Calu3 (cell line): ENCODE results near the gene CD6. TPM values are rescaled to one million over a fixed set of nuclear protein-coding genes. Genes with fewer than 3 reads are reported as not detected.

Experiments
- BruUV-seq: library from RNA; stranded (reverse); fragments of 400-500 nt; replicated peaks from 2 replicates; lab custom pipeline; 2021; lab: Mats Ljungman, UMichigan
- CTCF ChIA-PET: fragments of 300-600 bp; sonication (Branson Sonifier 250); formaldehyde crosslinking; loops from one replicate; lab custom pipeline; 2022; ENCODE audit warnings: antibody characterized with exemption; lab: Charles Lee
- DNase-seq: peaks from one replicate; pipeline ENCODE4 v3.0.0; 2022
- H3K27ac Mint-ChIP-seq: one replicate; pipeline ENCODE4 v1.8.0; 2022; ENCODE audit warnings: mixed read lengths; ENCODE audit not compliant: unreplicated experiment
- H3K27me3 Mint-ChIP-seq: one replicate; pipeline ENCODE4 v1.8.0; 2022; ENCODE audit warnings: mixed read lengths; ENCODE audit not compliant: unreplicated experiment
- H3K36me3 Mint-ChIP-seq: one replicate; pipeline ENCODE4 v1.8.0; 2022; ENCODE audit warnings: mild to moderate bottlenecking, moderate library complexity, mixed read lengths; ENCODE audit not compliant: insufficient read depth, unreplicated experiment
- H3K4me1 Mint-ChIP-seq: one replicate; pipeline ENCODE4 v1.8.0; 2022; ENCODE audit warnings: mild to moderate bottlenecking, low read depth, mixed read lengths; ENCODE audit not compliant: unreplicated experiment
- H3K4me3 Mint-ChIP-seq: one replicate; pipeline ENCODE4 v1.8.0; 2022; ENCODE audit warnings: mild to moderate bottlenecking, low read depth, moderate library complexity, mixed read lengths; ENCODE audit not compliant: unreplicated experiment
- H3K9me3 Mint-ChIP-seq: one replicate; pipeline ENCODE4 v1.8.0; 2022; ENCODE audit warnings: low read depth, mixed read lengths; ENCODE audit not compliant: unreplicated experiment
- intact Hi-C: fragments of 100-400 bp; cut with micrococcal nuclease; formaldehyde crosslinking; loops from one replicate; pipeline ENCODE4 v1.10.0; 2022; ENCODE audit not compliant: unreplicated experiment
- total RNA-seq: library from RNA; stranded (reverse); gene quantifications from 2 replicates; pipeline ENCODE4 v1.2.3, GENCODE V29; 2022
- TF ChIP-seq, protein P1 (sequence below): fragments of 200-600 bp; IDR thresholded peaks from one replicate; pipeline ENCODE4 v1.8.0; 2022; ENCODE audit warnings: antibody characterized with exemption; ENCODE audit not compliant: unreplicated experiment

The CD6 gene
- total RNA-seq, 1 experiment from 2014 or later, result 0.26 TPM

- Mint-ChIP-seq H3K4me3 (no peak overlapping the region), H3K4me1 (peaks cover 6% of the 10 kb centered on the region), H3K27me3 (peaks cover 93% of the 10 kb centered on the region), H3K9me3 (no peaks in the 10 kb centered on the region), H3K36me3 (no peaks in the 10 kb centered on the region), H3K27ac (no peak overlapping the region)
- no TSS peak for BruUV-seq
- CTCF ChIA-PET, result interaction anchor here (0.5 to 0.6 kb wide), 2 partner anchors 22 to 138 kb away, joined by 5 to 6 read pairs; partner anchors contain the start of gene VPS37C
- TF ChIP-seq, protein P1, sequence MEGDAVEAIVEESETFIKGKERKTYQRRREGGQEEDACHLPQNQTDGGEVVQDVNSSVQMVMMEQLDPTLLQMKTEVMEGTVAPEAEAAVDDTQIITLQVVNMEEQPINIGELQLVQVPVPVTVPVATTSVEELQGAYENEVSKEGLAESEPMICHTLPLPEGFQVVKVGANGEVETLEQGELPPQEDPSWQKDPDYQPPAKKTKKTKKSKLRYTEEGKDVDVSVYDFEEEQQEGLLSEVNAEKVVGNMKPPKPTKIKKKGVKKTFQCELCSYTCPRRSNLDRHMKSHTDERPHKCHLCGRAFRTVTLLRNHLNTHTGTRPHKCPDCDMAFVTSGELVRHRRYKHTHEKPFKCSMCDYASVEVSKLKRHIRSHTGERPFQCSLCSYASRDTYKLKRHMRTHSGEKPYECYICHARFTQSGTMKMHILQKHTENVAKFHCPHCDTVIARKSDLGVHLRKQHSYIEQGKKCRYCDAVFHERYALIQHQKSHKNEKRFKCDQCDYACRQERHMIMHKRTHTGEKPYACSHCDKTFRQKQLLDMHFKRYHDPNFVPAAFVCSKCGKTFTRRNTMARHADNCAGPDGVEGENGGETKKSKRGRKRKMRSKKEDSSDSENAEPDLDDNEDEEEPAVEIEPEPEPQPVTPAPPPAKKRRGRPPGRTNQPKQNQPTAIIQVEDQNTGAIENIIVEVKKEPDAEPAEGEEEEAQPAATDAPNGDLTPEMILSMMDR, result no peak
- intact Hi-C loops, result no loop called here
- no peak for DNase-seq
These were observed 51.8 kb downstream of the CD6 start for GRCh38 chr11:61023086-61023965.

DNA sequence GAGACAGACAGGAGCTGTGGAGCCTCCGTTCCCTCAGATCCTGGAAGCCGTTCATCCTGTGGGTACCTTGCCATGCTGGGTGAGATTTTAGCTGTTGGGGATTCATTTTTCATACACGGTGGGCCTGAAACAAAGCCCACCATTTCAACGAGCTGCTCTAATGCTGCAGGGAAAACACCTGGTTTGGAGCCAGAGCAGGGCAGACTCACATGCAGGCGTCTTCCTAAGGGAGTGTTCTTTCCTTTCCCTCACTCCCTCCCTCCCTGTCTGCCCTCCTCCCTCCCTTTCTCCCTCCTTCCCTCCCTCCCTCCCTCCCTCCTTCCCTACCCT is 52.5 kb downstream of the CD6 start:
- no peak for DNase-seq
- BruUV-seq, result no TSS peak
- TF ChIP-seq, protein P1, result no peak
- CTCF ChIA-PET, result interaction anchor here (0.5 kb wide), 1 partner anchor 23 kb away, joined by 5 read pairs; no protein-coding TSS in a partner anchor
- intact Hi-C loops, result no loop called here
- Mint-ChIP-seq H3K36me3 (no peaks in the 10 kb centered on the region), H3K9me3 (no peaks in the 10 kb centered on the region), H3K27ac (no peak overlapping the region), H3K4me1 (peaks cover 9% of the 10 kb centered on the region), H3K4me3 (no peak overlapping the region), H3K27me3 (peaks cover 92% of the 10 kb centered on the region)

DNA sequence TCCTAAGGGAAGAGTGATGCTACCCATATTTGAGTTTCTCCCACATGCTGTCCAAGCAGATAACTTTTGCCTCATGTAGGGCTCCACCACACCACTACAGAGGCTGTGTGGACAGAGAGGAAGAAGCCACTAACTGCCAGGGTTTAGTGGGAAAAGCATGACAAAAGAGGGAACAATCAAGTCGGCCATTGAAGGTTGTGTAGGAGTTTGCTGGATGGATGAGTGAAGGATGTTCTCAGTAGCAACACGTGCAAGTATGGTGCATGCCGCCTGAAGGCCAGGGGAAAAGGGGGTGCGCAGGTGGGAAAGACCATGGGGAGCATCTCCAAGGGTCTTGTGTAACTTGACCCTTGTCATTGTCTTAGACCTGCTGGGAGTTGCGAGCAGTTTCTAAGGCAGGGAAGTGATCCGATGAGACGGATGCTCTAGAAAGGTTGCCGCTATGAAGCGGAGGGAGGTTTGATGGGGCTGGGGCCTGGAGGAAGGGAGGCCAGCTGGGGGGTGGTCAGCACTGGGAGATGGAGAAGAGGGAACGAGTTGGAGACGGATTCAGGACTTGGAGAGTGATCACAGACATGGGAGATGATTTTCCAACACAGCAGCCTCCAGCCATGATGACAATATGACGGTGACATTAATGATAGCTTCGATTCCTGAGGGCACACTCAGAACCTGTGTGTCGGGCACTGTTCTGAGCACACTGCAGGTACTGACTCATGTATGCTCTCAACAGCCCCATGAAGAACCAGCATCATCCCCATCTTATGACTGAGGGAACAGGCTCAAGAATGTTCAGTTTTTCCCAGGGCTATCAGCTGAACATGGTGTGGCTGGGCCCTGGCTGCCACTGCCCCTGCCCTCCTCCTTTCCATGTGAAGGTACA is 53.7 kb downstream of the CD6 start:
- peaks cover 84% of the 10 kb centered on the region for H3K27me3 Mint-ChIP-seq
- no peak overlapping the region for H3K4me3 Mint-ChIP-seq
- H3K4me1 Mint-ChIP-seq, result peaks cover 9% of the 10 kb centered on the region
- BruUV-seq, result no TSS peak
- H3K9me3 Mint-ChIP-seq, result no peaks in the 10 kb centered on the region
- no peak for DNase-seq
- TF ChIP-seq, protein P1, result no peak
- CTCF ChIA-PET, result no interaction called here
- no peak overlapping the region for H3K27ac Mint-ChIP-seq
- H3K36me3 Mint-ChIP-seq, result no peaks in the 10 kb centered on the region
- intact Hi-C loops, result loop anchor here (1.0 kb wide), 1 partner anchor 36 kb away; no protein-coding TSS in a partner anchor

DNA sequence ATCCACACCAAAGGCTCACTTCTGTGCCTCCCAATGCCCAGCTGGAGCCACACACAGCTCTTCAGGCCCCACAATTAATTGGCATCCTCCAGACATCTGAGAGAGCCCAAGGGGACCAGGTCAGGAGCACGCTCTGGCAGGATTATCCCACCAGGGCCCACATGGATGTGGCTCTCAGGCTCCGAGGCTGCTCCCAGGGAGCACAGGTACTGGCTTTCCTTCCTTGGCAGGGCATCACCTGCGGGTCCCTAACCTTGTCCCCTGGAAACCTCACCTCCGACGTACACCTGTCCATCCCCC is 54.3 kb downstream of the CD6 start:
- Mint-ChIP-seq H3K27ac (no peak overlapping the region), H3K4me3 (no peak overlapping the region), H3K9me3 (no peaks in the 10 kb centered on the region), H3K4me1 (peaks cover 9% of the 10 kb centered on the region), H3K36me3 (no peaks in the 10 kb centered on the region), H3K27me3 (peaks cover 80% of the 10 kb centered on the region)
- no peak for DNase-seq
- CTCF ChIA-PET, result no interaction called here
- BruUV-seq, result no TSS peak
- TF ChIP-seq, protein P1, result no peak
- intact Hi-C loops, result loop anchor here (1.0 kb wide), 1 partner anchor 36 kb away; no protein-coding TSS in a partner anchor
